HG03460 (cell line): ENCODE measurements around the gene MTA1.

Source experiments
- ATAC-seq: cut with Tn5 transposase; IDR thresholded peaks from one replicate; pipeline ENCODE4 v1.9.1; 2021; ENCODE audit not compliant: unreplicated experiment

Gene MTA1

DNA sequence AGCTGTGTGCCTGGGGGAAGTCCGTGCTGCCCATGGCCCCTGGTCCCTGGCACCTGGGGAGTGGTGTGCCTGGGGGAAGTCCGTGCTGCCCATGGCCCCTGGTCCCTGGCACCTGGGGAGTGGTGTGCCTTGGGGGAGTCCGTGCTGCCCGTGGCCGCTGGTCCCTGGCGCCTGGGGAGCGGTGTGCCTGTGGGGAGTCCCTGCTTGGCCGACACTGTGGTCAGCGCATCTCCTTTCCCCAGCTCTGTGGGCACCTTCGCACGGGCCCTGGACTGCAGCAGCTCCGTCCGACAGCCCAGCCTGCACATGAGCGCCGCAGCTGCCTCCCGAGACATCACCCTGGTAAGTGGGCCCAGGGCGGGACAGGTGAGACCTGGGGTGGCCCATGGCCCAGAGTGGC is 40.5 kb downstream of the MTA1 start:
- ATAC-seq, result no peak

DNA sequence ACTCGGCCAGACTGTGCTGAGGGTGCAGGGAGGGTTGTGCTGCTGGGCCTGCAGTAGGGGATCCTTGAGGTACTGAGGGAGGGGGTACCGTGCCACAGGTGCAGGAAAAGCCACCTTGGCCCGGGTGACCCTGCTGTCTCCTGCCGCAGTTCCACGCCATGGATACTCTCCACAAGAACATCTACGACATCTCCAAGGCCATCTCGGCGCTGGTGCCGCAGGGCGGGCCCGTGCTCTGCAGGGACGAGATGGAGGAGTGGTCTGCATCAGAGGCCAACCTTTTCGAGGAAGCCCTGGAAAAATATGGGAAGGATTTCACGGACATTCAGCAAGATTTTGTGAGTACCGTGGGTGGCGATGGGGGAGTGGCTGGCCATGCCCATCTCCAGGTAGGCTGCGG is 41.0 kb downstream of the MTA1 start:
- no peak for ATAC-seq

GRCh38 chr14:105461903-105462302 is 42.3 kb downstream of the MTA1 start:
- ATAC-seq, result no peak

GRCh38 chr14:105464501-105464900 is 44.9 kb downstream of the MTA1 start:
- no peak for ATAC-seq

GRCh38 chr14:105465209-105466031 is 45.8 kb downstream of the MTA1 start:
- no peak for ATAC-seq

GRCh38 chr14:105466531-105467248 is 47.1 kb downstream of the MTA1 start:
- no peak for ATAC-seq

DNA sequence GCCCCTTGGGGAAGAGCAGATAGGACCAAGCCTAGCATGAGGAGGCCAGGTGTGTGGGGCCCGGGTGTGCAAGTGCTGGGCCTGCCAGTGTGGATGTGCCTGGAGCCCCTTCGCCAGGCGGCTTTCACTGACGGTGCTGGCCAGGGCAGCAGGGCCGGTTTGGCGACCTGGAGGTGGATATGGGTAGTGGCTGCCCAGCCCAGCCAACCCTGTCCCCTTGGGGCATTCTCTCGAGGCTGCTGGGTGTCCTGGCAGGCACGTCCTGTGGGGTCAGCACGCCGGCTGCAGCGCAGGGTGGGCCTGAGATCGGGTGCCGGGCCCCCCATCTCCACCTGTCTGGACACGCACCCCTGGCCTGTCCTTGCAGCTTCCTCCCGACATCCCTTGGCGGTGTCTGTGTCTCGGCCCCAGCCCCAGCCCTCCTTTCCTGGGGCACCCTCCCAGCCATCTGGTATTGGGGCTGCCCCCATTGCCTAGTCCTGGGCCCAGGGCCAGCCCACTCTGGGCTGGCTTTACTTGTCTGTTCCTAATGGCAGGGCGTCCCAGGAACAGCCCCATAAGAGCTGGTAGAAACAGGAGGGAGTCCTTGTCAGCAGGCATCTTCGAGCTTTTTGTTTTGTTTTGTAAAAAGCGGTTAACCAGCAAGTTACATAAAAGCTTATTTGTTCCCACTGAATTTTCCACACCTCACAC is 47.8 kb downstream of the MTA1 start:
- no peak for ATAC-seq

GRCh38 chr14:105467942-105468471 is 48.4 kb downstream of the MTA1 start:
- no peak for ATAC-seq

DNA sequence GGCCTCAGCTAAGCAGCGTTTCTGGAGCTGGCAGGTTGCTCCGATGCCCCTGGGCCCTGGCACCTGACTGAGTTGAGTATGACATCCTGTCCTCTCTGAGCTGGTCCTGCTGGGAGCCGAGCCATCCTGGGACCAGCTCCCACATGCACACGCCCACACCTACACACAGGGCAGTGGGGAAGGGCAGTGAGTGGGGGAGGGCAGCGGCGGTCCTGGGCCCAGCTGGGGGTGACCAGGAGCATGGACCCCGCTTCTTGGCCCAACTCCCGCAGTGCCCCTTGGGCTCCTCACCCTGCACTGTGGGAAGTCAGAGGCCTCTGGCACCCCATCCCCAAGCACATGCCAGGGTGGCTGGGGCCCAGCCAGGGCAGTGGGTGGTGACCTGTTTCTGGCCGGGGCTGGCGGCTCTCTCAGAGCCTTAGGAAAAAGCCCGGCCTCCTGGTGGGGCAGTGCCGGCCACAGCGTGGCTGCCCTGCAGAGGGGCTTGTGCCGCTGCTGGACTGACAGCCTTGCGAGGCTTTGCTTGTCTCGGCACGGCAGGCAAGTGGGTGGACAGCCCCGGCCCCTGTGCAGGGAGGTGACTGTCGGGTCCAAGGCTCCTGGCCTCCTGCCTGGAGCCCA is 49.1 kb downstream of the MTA1 start:
- ATAC-seq, result no peak

GRCh38 chr14:105469456-105470349 is 50.1 kb downstream of the MTA1 start:
- ATAC-seq, result no peak

DNA sequence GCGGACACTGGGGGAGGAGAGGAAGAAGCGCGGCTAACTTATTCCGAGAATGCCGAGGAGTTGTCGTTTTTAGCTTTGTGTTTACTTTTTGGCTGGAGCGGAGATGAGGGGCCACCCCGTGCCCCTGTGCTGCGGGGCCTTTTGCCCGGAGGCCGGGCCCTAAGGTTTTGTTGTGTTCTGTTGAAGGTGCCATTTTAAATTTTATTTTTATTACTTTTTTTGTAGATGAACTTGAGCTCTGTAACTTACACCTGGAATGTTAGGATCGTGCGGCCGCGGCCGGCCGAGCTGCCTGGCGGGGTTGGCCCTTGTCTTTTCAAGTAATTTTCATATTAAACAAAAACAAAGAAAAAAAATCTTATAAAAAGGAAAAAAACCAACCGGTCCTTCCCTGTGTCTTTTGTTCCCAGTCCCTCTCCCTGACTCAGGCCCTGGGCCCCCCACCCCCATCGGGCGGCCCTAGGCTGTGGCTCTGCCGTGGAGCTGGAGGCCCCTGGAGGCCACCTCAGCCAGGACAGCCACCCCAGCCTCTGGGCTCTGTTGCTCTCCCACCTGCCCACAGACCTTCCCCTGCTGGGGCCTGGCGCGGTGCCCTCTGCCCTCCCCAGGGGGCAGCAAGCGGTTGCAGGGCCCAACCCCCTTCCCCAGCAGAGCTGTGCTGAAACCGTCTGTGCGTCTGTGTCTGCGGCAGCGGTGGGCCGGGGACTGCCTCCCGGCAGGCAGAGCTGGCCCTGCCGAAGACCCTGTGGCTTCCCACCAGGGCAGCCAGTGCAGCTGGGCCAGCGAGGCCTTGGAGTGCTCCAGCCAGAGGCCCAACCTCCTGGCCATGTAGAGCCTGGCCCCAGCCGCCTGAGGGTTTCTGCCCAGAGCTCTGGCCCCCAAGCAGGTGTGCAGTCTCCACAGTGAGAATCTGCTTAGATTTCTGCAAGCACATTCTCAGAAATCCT is 51.0 kb downstream of the MTA1 start:
- no peak for ATAC-seq

DNA sequence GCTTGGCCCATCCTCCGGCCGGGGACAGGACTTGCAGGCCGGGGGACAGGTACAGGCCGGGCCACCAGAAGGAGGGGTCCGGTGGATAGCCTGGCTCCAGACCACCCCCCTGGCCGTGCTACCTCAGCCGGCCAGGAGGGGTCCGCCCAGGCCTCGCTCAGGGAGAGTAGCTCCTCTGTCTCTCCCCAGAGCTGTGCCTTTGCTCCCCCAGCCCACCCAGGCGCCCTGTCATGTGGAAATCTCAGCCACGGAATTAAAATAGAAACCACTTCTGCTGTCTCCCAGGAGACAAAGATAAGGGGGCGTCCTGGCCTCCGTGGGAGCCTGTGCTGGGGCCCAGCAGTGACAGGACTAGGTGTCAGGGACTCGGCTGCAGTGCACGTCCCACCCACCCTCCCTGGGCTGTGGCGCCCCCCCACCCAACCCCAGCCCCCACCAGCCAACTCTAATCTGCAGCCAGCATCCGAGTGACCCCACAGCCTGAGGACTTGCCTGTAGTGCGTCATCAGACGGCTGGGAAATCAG is 51.7 kb downstream of the MTA1 start:
- ATAC-seq, result no peak

- ATAC-seq, result no peak
Observed at GRCh38 chr14:105471823-105472485, 52.3 kb downstream of the MTA1 start.

GRCh38 chr14:105472486-105472991 is 52.9 kb downstream of the MTA1 start:
- no peak for ATAC-seq

DNA sequence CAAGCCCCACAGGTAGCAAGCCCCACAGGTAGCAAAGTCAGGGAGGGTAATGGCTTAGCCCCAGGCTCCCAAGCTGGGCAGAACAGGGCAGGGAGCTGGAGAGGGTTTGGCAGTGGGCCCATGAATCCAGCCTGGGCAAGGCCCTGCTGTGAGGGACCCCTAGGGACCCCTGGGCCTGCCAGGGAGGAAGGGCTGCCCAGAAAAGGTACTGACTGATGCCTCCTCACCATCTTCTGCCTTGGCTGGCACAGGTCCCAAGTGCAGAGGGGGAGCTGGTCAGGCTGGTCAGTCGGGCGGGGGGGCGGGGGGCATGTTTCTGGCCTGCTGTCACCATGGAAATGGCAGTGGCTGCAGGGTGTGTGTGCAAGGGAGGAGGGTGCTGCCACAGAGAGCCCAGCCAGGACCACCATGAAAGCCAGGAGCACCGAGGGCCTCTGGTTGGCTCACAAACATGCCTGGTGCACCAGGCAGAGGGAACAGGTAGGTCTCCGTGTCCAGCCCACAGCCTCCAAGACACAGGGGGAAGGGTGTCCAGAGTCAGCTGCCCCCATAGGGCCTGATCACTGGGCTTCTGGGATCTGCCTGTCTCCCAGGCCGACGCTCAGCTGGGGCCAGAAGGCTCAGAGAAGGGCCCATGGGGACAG is 53.5 kb downstream of the MTA1 start:
- no peak for ATAC-seq

GRCh38 chr14:105473677-105474482 is 54.3 kb downstream of the MTA1 start:
- ATAC-seq, result no peak
